IMR-90 (cell line): ENCODE results near the gene SHE. TPM values are rescaled to one million over a fixed set of nuclear protein-coding genes. Genes with fewer than 3 reads are reported as not detected.
"Not testable (repeated sequence)": the region's sequence is repeated elsewhere in the genome, so short reads cannot be mapped to it uniquely, and the experiment has no call there.

Experiments
- ATAC-seq: fragments of 200-7000 bp; cut with Tn5 transposase; 2 replicates; pipeline ENCODE4 v1.9.1; 2020; ENCODE audit warnings: low read depth, mild to moderate bottlenecking, moderate library complexity
- BruUV-seq: library from RNA; stranded (reverse); fragments of 400-500 nt; replicated peaks from 2 replicates; lab custom pipeline; 2021; lab: Mats Ljungman, UMichigan
- CTCF ChIA-PET: fragments of 300-600 bp; formaldehyde crosslinking; extraction: SDS; loops from one replicate; lab custom pipeline; 2021; ENCODE audit warnings: antibody characterized with exemption; lab: Yijun Ruan, JAX
- POLR2A ChIA-PET: fragments of 300-600 bp; sonication (Branson Sonifier 250); formaldehyde crosslinking; loops from one replicate; lab custom pipeline; 2022; ENCODE audit warnings: antibody characterized with exemption; ENCODE audit not compliant: unreplicated experiment; lab: Charles Lee
- DNase-seq: peaks from one replicate; pipeline ENCODE4 v3.0.0; 2013
- H2AFZ ChIP-seq: replicated peaks from 2 replicates; pipeline ENCODE3; 2013; ENCODE audit warnings: low read length, mild to moderate bottlenecking; ENCODE audit not compliant: poor library complexity
- H2AK5ac ChIP-seq: 2 replicates; pipeline ENCODE4 v1.6.1; 2013; ENCODE audit warnings: low read depth, low read length, inconsistent platforms
- H2AK9ac ChIP-seq: replicated peaks from 2 replicates; pipeline ENCODE3; 2013; ENCODE audit warnings: mild to moderate bottlenecking, low read depth, low read length, moderate library complexity; ENCODE audit not compliant: poor library complexity
- H2BK120ac ChIP-seq: 2 replicates; pipeline ENCODE4 v1.6.1; 2013; ENCODE audit warnings: low read depth, low read length, inconsistent platforms
- H2BK15ac ChIP-seq: 3 replicates; pipeline ENCODE4 v1.6.1; 2013; ENCODE audit warnings: low read depth, low read length, inconsistent platforms
- H2BK20ac ChIP-seq: 2 replicates; pipeline ENCODE4 v1.6.1; 2013; ENCODE audit warnings: low read depth, mild to moderate bottlenecking, inconsistent platforms, low read length, moderate library complexity
- H2BK5ac ChIP-seq: 2 replicates; pipeline ENCODE4 v1.6.1; 2013; ENCODE audit warnings: mild to moderate bottlenecking, low read depth, low read length, inconsistent platforms; ENCODE audit not compliant: poor library complexity, severe bottlenecking
- H3K14ac ChIP-seq: replicated peaks from 2 replicates; pipeline ENCODE4 v1.6.1; 2013; ENCODE audit warnings: low read depth, low read length, inconsistent platforms
- H3K18ac ChIP-seq: 2 replicates; pipeline ENCODE4 v1.6.1; 2013; ENCODE audit warnings: low read depth, low read length, control low read depth
- H3K23ac ChIP-seq: 2 replicates; pipeline ENCODE4 v1.6.1; 2013; ENCODE audit warnings: low read depth, low read length, inconsistent platforms
- H3K27ac ChIP-seq: 2 replicates; pipeline ENCODE4 v1.5.1; 2013; ENCODE audit warnings: mild to moderate bottlenecking, control low read depth, low read length; ENCODE audit not compliant: insufficient read depth
- H3K27me3 ChIP-seq: 2 replicates; pipeline ENCODE4 v1.6.1; 2013; ENCODE audit warnings: low read length; ENCODE audit not compliant: control insufficient read depth, insufficient read depth
- H3K36me3 ChIP-seq: 2 replicates; pipeline ENCODE4 v1.6.1; 2013; ENCODE audit warnings: low read length, mixed read lengths; ENCODE audit not compliant: control insufficient read depth, insufficient read depth
- H3K4ac ChIP-seq: 2 replicates; pipeline ENCODE4 v1.6.1; 2013; ENCODE audit warnings: low read depth, low read length, inconsistent platforms
- H3K4me1 ChIP-seq: 2 replicates; pipeline ENCODE4 v1.6.1; 2013; ENCODE audit warnings: low read length, mixed read lengths; ENCODE audit not compliant: control insufficient read depth, insufficient read depth
- H3K4me2 ChIP-seq: 2 replicates; pipeline ENCODE4 v1.6.1; 2013; ENCODE audit warnings: low read depth, mild to moderate bottlenecking, control low read depth, low read length, moderate library complexity
- H3K4me3 ChIP-seq: 2 replicates; pipeline ENCODE4 v1.5.1; 2013; ENCODE audit warnings: low read depth, mild to moderate bottlenecking, control low read depth, low read length, moderate library complexity; ENCODE audit not compliant: insufficient read depth
- H3K56ac ChIP-seq: 2 replicates; pipeline ENCODE4 v1.6.1; 2013; ENCODE audit warnings: low read length, inconsistent platforms; ENCODE audit not compliant: insufficient read depth; ENCODE audit errors: extremely low read depth
- H3K79me1 ChIP-seq, 2 experiments: 2 replicates each; pipeline ENCODE4 v1.6.1; 2013; ENCODE audit warnings: low read length in 2 of 2, inconsistent platforms in 1 of 2, low read depth in 1 of 2
- H3K9ac ChIP-seq: 2 replicates; pipeline ENCODE4 v1.6.1; 2013; ENCODE audit warnings: low read depth, low read length, control low read depth
- H3K9me1 ChIP-seq: 2 replicates; pipeline ENCODE4 v1.6.1; 2013; ENCODE audit warnings: low read length, inconsistent platforms; ENCODE audit not compliant: insufficient read depth
- H3K9me3 ChIP-seq: 2 replicates; pipeline ENCODE4 v1.6.1; 2013; ENCODE audit warnings: low read length; ENCODE audit not compliant: control insufficient read depth, insufficient read depth
- H4K20me1 ChIP-seq: 2 replicates; pipeline ENCODE4 v1.6.1; 2013; ENCODE audit warnings: low read length, inconsistent platforms; ENCODE audit not compliant: insufficient read depth
- H4K5ac ChIP-seq: 2 replicates; pipeline ENCODE4 v1.6.1; 2013; ENCODE audit warnings: mild to moderate bottlenecking, low read depth, low read length, control low read depth
- H4K8ac ChIP-seq, 2 experiments: 2 replicates each; pipeline ENCODE4 v1.6.1; 2013; ENCODE audit warnings: low read depth in 2 of 2, low read length in 2 of 2, control low read depth in 1 of 2, inconsistent platforms in 1 of 2
- H4K91ac ChIP-seq: 2 replicates; pipeline ENCODE4 v1.6.1; 2013; ENCODE audit warnings: low read depth, low read length, inconsistent platforms; ENCODE audit not compliant: insufficient read depth
- MAFK ChIP-seq: IDR thresholded peaks from 2 replicates; pipeline ENCODE4 v1.6.1; 2012; ENCODE audit warnings: low read depth, low read length, improper control_type of control experiment
- NFE2L2 ChIP-seq: fragments of 150-350 bp; IDR thresholded peaks from 2 replicates; pipeline ENCODE4 v1.6.1; 2016; ENCODE audit warnings: low read depth, mild to moderate bottlenecking, low read length
- RAD21 ChIP-seq: IDR thresholded peaks from 2 replicates; pipeline ENCODE4 v1.6.1; 2012; ENCODE audit warnings: low read length, improper control_type of control experiment
- WGBS, 2 experiments: methylation state at CpG; one replicate each; pipeline versions ENCODE4 v1.1.5 to v1.1.7; 2013; ENCODE audit warnings: missing lambda C conversion rate in 2 of 2; ENCODE audit not compliant: insufficient read length in 1 of 2; ENCODE audit errors: extremely low coverage in 2 of 2; 5-methylcytosine and 5-hydroxymethylcytosine counted together
- dilution Hi-C: fragments of 300-500 bp; cut with HindIII; formaldehyde crosslinking; loops from one replicate; pipeline ENCODE4 v1.14.3; 2018; ENCODE audit warnings: low sequenced_read_pairs; ENCODE audit not compliant: unreplicated experiment
- in situ Hi-C: fragments of 300-500 bp; cut with MboI; formaldehyde crosslinking; loops from 3 replicates; pipeline ENCODE4 v1.14.3; 2019; ENCODE audit warnings: low sequenced_read_pairs, inconsistent platforms, mixed read lengths
- intact Hi-C: fragments of 100-400 bp; cut with micrococcal nuclease; formaldehyde crosslinking; loops from 2 replicates; pipeline ENCODE4 v1.10.0; 2022
- polyA plus RNA-seq, 3 experiments: library from polyadenylated mRNA; depleted of rRNA; stranded (reverse); fragments of >200 nt; gene quantifications; 2 replicates each; pipeline ENCODE4 v1.2.3, GENCODE V29; 2012; ENCODE audit warnings: low replicate concordance in 1 of 3
- total RNA-seq: library from RNA; depleted of rRNA; stranded (reverse); fragments of >200 nt; gene quantifications from 2 replicates; pipeline ENCODE4 v1.2.3, GENCODE V29; 2012
- TF ChIP-seq, protein P1 (sequence below): conservative IDR thresholded peaks from 2 replicates; pipeline ENCODE4 v1.5.1; 2012; ENCODE audit warnings: mild to moderate bottlenecking, low read depth, low read length, improper control_type of control experiment

The SHE gene
- total and polyA plus RNA-seq, 2 of the 4 experiments (the other 2 are of a cell fraction): not detected

DNA sequence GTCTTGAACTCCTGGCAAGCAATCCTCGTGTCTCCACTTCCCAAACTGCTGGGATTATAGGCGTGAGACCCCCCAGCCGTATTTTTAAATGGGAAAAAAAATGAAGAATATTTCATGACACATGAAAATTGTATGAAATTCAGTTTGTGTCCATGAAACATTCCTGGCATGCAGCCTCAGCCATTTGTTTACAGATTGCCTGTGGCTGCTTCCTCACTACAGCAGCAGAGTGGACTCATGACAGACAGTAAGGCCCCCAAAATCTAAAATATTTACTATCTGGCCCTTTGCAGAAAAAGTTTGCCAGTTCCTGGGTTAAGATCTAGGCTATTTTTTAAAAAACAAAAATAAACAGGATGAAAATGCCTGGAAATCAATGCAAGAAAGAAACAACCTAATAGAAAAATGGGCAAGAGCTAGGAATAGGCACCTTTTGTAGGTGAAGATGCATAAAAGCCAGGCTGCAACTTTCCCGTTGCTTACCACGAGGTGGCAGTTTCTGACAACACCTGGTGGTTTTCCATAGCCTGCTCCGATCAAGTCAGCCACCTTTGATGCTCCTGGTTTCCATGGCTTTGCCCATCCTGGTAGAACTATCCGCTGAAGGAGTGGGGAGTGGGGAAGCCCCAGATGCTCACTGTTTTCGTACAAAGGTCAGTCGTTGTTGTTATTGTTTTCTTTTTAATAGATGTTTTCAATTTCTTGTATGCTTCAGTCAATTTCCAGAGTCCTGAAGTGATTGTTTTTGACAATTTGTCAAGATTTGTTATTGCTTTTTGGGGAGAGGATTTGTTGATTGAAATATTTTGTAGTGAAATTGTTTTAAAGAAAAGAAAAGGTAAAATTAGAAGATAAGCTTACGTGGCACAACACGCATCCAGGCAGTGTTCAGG is 32.0 kb upstream of the SHE start:
- Histone ChIP-seq H3K9me1 (no peaks in the 10 kb centered on the region), H3K36me3 (no peaks in the 10 kb centered on the region), H3K4me1 (no peaks in the 10 kb centered on the region), H3K4ac (no peak overlapping the region), H4K91ac (no peak overlapping the region), H4K20me1 (no peaks in the 10 kb centered on the region), H3K14ac (no peak overlapping the region), H2AK5ac (no peak overlapping the region), H2BK5ac (no peak overlapping the region), H2BK120ac (no peak overlapping the region), H3K79me1 (no peaks in the 10 kb centered on the region), H3K9me3 (peaks cover 3% of the 10 kb centered on the region), H3K9ac (no peak overlapping the region), H2BK15ac (no peak overlapping the region), H3K27me3 (peaks cover 35% of the 10 kb centered on the region), H4K5ac (no peak overlapping the region), H3K56ac (no peak overlapping the region), H2AK9ac (no peak overlapping the region), H4K8ac (no peak overlapping the region), H3K4me3 (no peak overlapping the region), H2AFZ (no peak overlapping the region), H3K23ac (no peak overlapping the region), H3K4me2 (no peak overlapping the region), H3K27ac (no peak overlapping the region), H2BK20ac (no peak overlapping the region), H3K18ac (no peak overlapping the region)
- in situ Hi-C loops (no loop called here), dilution Hi-C loops (no loop called here), intact Hi-C loops (no loop called here)
- 43% methylated on average over 5 of the region's 11 CpGs; no CpG with 5 or more reads in 1 of the 2 experiments for WGBS, 2 experiments
- CTCF ChIA-PET: interaction anchor here (1.3 kb wide), 1 partner anchor 13 kb away, joined by 5 read pairs; no protein-coding TSS in a partner anchor
- DNase-seq (peak; percentile 22), ATAC-seq (peak; percentile 53)
- POLR2A ChIA-PET: no interaction called here
- TF ChIP-seq, protein P1, sequence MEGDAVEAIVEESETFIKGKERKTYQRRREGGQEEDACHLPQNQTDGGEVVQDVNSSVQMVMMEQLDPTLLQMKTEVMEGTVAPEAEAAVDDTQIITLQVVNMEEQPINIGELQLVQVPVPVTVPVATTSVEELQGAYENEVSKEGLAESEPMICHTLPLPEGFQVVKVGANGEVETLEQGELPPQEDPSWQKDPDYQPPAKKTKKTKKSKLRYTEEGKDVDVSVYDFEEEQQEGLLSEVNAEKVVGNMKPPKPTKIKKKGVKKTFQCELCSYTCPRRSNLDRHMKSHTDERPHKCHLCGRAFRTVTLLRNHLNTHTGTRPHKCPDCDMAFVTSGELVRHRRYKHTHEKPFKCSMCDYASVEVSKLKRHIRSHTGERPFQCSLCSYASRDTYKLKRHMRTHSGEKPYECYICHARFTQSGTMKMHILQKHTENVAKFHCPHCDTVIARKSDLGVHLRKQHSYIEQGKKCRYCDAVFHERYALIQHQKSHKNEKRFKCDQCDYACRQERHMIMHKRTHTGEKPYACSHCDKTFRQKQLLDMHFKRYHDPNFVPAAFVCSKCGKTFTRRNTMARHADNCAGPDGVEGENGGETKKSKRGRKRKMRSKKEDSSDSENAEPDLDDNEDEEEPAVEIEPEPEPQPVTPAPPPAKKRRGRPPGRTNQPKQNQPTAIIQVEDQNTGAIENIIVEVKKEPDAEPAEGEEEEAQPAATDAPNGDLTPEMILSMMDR: peak; percentile 33
- TF ChIP-seq RAD21: peak; percentile 48
- TF ChIP-seq NFE2L2: no peak
- TF ChIP-seq MAFK: no peak
- no TSS peak for BruUV-seq

DNA sequence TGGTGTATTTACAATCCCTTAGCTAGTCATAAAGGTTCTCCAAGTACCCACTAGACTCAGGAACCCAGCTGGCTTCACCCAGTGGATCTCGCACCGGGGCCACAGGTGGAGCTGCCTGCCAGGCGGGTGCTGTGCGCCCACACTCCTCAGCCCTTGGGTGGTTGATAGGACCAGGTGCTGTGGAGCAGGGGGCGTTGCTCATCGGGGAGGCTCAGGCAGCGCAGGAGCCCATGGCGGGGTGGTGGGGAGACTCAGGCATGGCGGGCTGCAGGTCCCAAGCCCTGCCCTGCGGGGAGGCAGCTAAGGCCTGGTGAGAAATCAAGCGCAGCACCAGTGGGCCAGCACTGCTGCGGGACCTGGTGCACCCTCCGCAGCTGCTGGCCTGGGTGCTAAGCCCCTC is 29.7 kb upstream of the SHE start:
- DNase-seq, H2BK5ac ChIP-seq, H3K79me1 ChIP-seq, H4K91ac ChIP-seq, BruUV-seq, H3K9me1 ChIP-seq, in situ Hi-C loops, H3K4me3 ChIP-seq, ATAC-seq, POLR2A ChIA-PET, H2BK15ac ChIP-seq, H3K4ac ChIP-seq, H3K14ac ChIP-seq, H3K9ac ChIP-seq, H2AK5ac ChIP-seq, H4K20me1 ChIP-seq, H3K4me2 ChIP-seq, H3K18ac ChIP-seq, H3K4me1 ChIP-seq, H3K36me3 ChIP-seq, H4K8ac ChIP-seq, H3K27ac ChIP-seq, H3K9me3 ChIP-seq, H2BK120ac ChIP-seq, H2AK9ac ChIP-seq, CTCF ChIA-PET, H3K23ac ChIP-seq, H3K56ac ChIP-seq, H2BK20ac ChIP-seq, intact Hi-C loops, H2AFZ ChIP-seq, H4K5ac ChIP-seq, dilution Hi-C loops: not testable (repeated sequence)
- 91% methylated on average over 7 of the region's 13 CpGs; no CpG with 5 or more reads in 1 of the 2 experiments for WGBS, 2 experiments
- H3K27me3 ChIP-seq: peaks cover 21% of the 10 kb centered on the region
